HFF-Myc (cell line): ENCODE results near the gene TMEM86B.

Experiments used
- DNase-seq: peaks from one replicate; pipeline ENCODE4 v3.0.0-alpha.2; 2011; ENCODE audit warnings: low read depth; ENCODE audit errors: extremely low read depth
- H3K4me3 ChIP-seq: replicated peaks from 2 replicates; pipeline ENCODE4 v1.5.1; 2011; ENCODE audit warnings: low read depth, mild to moderate bottlenecking, control low read depth, low read length
- CTCF ChIP-seq: IDR thresholded peaks from 2 replicates; pipeline ENCODE4 v1.5.1; 2012; ENCODE audit warnings: mild to moderate bottlenecking, low read depth, low read length, control low read depth; ENCODE audit errors: missing control alignments

The TMEM86B gene

GRCh38 chr19:55241143-55241934 lies 12.8 kb upstream of the TMEM86B start:
- no peak for DNase-seq
- no peak overlapping the region for H3K4me3 ChIP-seq
- TF ChIP-seq CTCF, result no peak

DNA sequence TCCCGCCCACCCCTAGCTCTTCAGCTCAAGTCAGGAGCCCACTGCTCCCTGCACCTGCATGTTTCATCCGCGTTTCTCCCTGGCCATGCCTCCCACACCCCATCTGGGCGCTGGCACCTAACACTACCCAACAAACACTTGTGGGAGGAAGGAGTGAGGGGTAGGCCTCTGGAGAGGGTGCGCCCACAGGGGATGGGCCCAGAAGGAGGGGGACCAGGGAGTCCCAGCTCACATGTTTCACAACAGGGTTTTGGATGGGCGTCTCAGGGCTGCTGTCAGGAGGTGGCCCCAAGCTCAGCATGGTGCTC lies 12.1 kb upstream of the TMEM86B start:
- no peak overlapping the region for H3K4me3 ChIP-seq
- DNase-seq, result no peak
- no peak for TF ChIP-seq CTCF

DNA sequence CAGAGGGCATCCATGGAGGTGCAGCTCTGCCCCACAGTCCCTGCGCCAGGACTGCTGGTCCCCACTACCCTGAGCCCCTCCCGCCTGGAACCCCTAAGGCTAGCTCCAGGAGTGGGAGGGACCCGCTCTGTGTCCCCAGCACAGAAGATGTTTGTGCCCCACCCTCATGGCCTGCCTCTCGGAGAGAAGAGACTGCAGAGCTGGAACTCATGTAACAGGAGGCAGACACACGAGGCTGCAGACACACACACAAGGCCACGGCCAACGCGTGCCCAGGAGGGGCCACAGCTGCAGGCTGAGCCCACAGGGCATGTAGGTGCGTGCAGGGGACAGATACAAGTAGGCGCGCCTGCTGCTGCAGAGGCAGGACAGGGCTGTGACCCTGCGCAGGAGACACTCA lies 10.4 kb upstream of the TMEM86B start:
- no peak overlapping the region for H3K4me3 ChIP-seq
- TF ChIP-seq CTCF, result no peak
- DNase-seq, result no peak

DNA sequence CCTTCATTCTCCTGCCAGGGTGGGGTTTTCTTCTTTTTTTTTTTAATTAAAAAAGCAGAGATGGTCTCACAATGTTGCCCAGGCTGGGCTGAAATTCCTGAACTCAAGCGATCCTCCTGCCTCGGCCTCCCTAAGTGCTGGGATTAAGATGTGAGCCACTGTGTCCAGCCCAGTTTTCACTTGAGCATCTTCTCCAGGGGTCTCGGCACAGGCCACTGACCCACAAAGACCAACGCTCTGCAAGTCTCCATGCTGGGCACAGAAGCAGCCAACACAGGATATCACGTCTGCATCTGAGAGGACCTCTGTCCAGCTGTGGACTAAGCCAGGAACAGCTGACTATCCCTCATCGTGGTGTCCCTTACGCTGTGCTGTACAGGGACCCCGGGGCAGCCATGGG lies 9.5 kb upstream of the TMEM86B start:
- no peak for TF ChIP-seq CTCF
- H3K4me3 ChIP-seq, result no peak overlapping the region
- DNase-seq, result no peak

GRCh38 chr19:55232986-55233385 lies 4.4 kb upstream of the TMEM86B start:
- no peak for DNase-seq
- no peak overlapping the region for H3K4me3 ChIP-seq
- TF ChIP-seq CTCF, result no peak

- DNase-seq, result no peak
- H3K4me3 ChIP-seq, result no peak overlapping the region
- no peak for TF ChIP-seq CTCF
Measured at GRCh38 chr19:55232286-55232602, 3.7 kb upstream of the TMEM86B start.

- H3K4me3 ChIP-seq, result no peak overlapping the region
- TF ChIP-seq CTCF, result no peak
- DNase-seq, result no peak
Measured at GRCh38 chr19:55231391-55232285, 3.1 kb upstream of the TMEM86B start.
